NCI-H345 (cell line): ENCODE measurements around the gene OR6M1.

Experiments used
- DNase-seq: peaks from one replicate; lab custom pipeline; 2025; lab: John Stamatoyannopoulos, UW

Gene OR6M1

DNA sequence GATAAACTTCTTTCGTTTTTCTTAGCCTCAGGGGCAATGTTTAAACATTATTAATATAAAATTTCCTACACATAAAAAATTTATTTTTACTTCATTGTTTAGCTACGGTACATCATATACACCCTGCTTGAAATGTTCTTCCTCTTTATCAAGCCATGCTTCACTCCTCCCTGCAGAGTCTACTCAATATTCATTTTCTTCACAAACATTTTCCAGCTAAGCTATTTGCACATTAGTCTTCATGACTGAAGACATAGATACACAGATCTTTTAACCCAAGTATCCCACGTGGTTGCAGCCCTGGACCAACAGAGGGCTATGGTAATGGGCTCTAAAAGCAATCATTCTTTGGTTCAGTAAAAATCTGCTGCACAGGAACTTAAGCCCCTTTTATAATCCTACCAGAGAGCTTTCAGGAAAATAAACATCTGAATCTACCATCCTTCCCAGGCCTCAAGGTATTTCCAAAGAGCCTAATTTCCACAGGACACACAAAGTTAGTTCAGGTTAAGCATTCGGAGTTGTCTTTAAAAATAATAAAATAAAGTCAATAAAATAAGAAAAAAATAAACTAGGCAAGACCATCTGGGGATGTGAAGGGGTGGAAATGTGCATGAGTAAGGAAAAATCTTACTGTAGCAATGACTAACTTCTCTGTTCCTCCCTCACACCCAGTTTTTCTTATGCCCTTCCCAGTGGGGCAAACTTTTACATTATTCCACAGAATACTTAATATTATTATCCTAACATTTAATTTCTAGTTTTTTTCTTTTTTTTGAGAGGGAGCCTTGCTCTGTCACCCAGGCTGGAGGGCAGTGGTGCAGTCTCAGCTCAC is 30.2 kb downstream of the OR6M1 start:
- DNase-seq = no peak

- no peak for DNase-seq
These were observed 30.9 kb downstream of the OR6M1 start for GRCh38 chr11:123775289-123775688.

GRCh38 chr11:123773959-123774358 is 32.2 kb downstream of the OR6M1 start:
- no peak for DNase-seq

- DNase-seq = no peak
These were observed 33.1 kb downstream of the OR6M1 start for GRCh38 chr11:123773026-123773425.

GRCh38 chr11:123771664-123772063 is 34.5 kb downstream of the OR6M1 start:
- DNase-seq = no peak

- no peak for DNase-seq
These were observed 35.4 kb downstream of the OR6M1 start for GRCh38 chr11:123770712-123771111.

DNA sequence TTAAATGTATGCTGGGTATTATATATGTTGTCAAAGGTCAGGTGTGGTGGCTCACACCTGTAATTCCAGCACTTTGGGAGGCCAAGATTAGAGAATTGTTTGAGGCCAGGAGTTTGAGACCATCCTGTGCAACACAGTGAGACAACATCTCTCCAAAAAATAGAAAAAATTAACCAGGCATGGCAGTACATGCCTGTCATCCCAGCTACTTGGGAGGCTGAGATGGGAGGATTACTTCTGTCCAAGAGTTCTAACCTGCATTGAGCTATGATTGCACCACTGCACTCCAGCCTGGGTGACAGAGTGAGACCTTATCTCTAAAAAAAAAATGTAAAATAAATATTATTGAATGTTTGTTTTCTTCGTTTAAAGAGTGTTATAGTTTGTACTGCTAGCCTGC is 40.5 kb downstream of the OR6M1 start:
- DNase-seq = no peak

DNA sequence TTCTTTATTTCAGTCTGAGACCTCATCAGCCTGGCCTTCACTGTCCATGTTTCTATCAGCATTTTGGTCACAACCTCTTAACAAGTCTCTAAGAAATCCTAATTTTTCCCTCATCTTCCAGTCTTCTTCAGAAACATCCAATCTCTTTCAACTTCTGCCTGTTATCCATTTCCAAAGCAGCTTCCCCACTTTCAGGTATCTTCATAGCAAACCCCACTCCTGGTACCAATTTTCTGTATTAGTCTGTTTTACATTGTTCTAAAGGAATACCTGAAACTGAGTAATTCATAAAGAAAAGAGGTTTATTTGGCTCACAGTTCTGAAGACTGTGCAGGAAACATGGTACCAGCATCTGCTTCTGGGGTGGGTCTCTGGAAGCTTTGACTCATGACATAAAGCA is 43.7 kb downstream of the OR6M1 start:
- DNase-seq = no peak

DNA sequence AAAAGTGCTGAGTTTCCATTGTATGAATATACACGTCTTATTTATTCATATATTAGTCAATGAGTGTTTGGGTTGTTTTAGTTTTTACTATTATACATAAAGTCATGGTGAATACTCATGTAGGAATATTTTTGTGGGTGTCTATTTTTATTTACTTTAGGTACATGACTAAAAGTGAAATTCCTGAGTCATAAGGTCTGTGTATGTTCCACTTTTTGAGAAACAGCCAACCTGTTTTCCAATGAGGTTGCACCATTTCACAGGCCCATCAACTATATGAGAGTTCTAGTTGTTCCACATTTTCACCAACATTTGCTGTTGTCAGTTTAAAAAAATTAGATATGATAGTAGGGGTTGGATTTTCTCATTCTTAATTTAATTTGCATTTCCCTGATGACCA is 45.3 kb downstream of the OR6M1 start:
- no peak for DNase-seq

- DNase-seq = no peak
These were observed 48.2 kb downstream of the OR6M1 start for GRCh38 chr11:123757976-123758375.

DNA sequence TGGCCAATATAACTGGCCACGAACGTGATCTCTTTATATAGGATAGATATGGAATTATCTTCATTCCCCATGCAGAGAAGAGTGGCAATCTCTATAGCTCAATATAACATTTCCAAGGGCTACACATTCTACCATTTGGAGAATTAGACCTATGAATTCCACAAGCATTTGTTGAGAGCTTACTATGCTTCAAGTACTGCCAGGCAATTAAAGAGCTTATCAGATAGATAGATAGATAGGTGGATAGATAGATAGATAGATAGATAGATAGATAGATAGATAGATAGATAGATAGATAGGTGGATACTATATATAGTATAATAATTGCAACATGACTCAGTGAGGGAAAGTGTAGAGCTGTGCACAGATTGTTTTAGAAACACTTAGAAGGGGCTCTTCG is 50.3 kb downstream of the OR6M1 start:
- DNase-seq = no peak
